ENCODE data around the gene MATN3. TPM values are rescaled to one million over a fixed set of nuclear protein-coding genes. Genes with fewer than 3 reads are reported as not detected.

Gene MATN3
- total RNA-seq, 2 experiments from 2014 or later = not detected

- DNase-seq = no peak
- no peaks in the 10 kb centered on the region for H3K27me3 Mint-ChIP-seq (ENCODE audit: low read depth)
- H3K36me3 Mint-ChIP-seq (ENCODE audit: low read depth) = peaks cover 63% of the 10 kb centered on the region
- ChIA-PET POLR2A (no interaction called here), CTCF (interaction anchor here (3.8 to 4.3 kb wide), 2 partner anchors 16 to 20 kb away, joined by 20 to 25 read pairs; partner anchors contain the start of gene LAPTM4A)
- no peak overlapping the region for H3K4me3 Mint-ChIP-seq
- ATAC-seq = no peak
- H3K9me3 Mint-ChIP-seq (ENCODE audit: insufficient read depth) = no peaks in the 10 kb centered on the region
- peaks cover 9% of the 10 kb centered on the region for H3K4me1 Mint-ChIP-seq (ENCODE audit: low read depth)
- no peak overlapping the region for H3K27ac Mint-ChIP-seq
Observed at GRCh38 chr2:20034821-20035220, 22.4 kb upstream of the MATN3 start.

- DNase-seq = no peak
- Mint-ChIP-seq H3K27ac (no peak overlapping the region), H3K4me1 (ENCODE audit: low read depth) (peaks cover 9% of the 10 kb centered on the region), H3K9me3 (ENCODE audit: insufficient read depth) (no peaks in the 10 kb centered on the region), H3K4me3 (no peak overlapping the region), H3K36me3 (ENCODE audit: low read depth) (peaks cover 69% of the 10 kb centered on the region), H3K27me3 (ENCODE audit: low read depth) (no peaks in the 10 kb centered on the region)
- no peak for ATAC-seq
- POLR2A ChIA-PET = no interaction called here
- CTCF ChIA-PET = interaction anchor here (1.1 to 4.3 kb wide), 3 partner anchors 10 to 19 kb away, joined by 4 to 25 read pairs (median 4); no protein-coding TSS in a partner anchor
Observed at GRCh38 chr2:20034218-20034617, 21.8 kb upstream of the MATN3 start.

- no peak for ATAC-seq
- no peaks in the 10 kb centered on the region for H3K27me3 Mint-ChIP-seq (ENCODE audit: low read depth)
- ChIA-PET CTCF (interaction anchor here (1.1 to 4.3 kb wide), 3 partner anchors 11 to 18 kb away, joined by 4 to 25 read pairs (median 4); no protein-coding TSS in a partner anchor), POLR2A (no interaction called here)
- H3K4me1 Mint-ChIP-seq (ENCODE audit: low read depth) = peaks cover 9% of the 10 kb centered on the region
- H3K27ac Mint-ChIP-seq = no peak overlapping the region
- H3K4me3 Mint-ChIP-seq = no peak overlapping the region
- no peaks in the 10 kb centered on the region for H3K9me3 Mint-ChIP-seq (ENCODE audit: insufficient read depth)
- no peak for DNase-seq
- peaks cover 75% of the 10 kb centered on the region for H3K36me3 Mint-ChIP-seq (ENCODE audit: low read depth)
Observed at GRCh38 chr2:20033322-20033721, 20.9 kb upstream of the MATN3 start.

GRCh38 chr2:20030224-20030623, 17.8 kb upstream of the MATN3 start:
- H3K27ac Mint-ChIP-seq = no peak overlapping the region
- ChIA-PET CTCF (no interaction called here), POLR2A (no interaction called here)
- ATAC-seq (no peak), DNase-seq (no peak)
- H3K4me3 Mint-ChIP-seq = no peak overlapping the region
- no peaks in the 10 kb centered on the region for H3K9me3 Mint-ChIP-seq (ENCODE audit: insufficient read depth)
- no peaks in the 10 kb centered on the region for H3K4me1 Mint-ChIP-seq (ENCODE audit: low read depth)
- H3K36me3 Mint-ChIP-seq (ENCODE audit: low read depth) = peaks cover 59% of the 10 kb centered on the region
- H3K27me3 Mint-ChIP-seq (ENCODE audit: low read depth) = no peaks in the 10 kb centered on the region

- H3K4me3 Mint-ChIP-seq = no peak overlapping the region
- H3K9me3 Mint-ChIP-seq (ENCODE audit: insufficient read depth) = no peaks in the 10 kb centered on the region
- DNase-seq = no peak
- H3K27me3 Mint-ChIP-seq (ENCODE audit: low read depth) = no peaks in the 10 kb centered on the region
- peaks cover 47% of the 10 kb centered on the region for H3K36me3 Mint-ChIP-seq (ENCODE audit: low read depth)
- ChIA-PET POLR2A (interaction anchor here (1.2 kb wide), 1 partner anchor 24 kb away, joined by 3 read pairs; the partner anchor contains the start of gene LAPTM4A), CTCF (interaction anchor here (1.3 to 2.0 kb wide), 2 partner anchors 12 to 23 kb away, joined by 3 to 9 read pairs; partner anchors contain the start of gene LAPTM4A)
- no peaks in the 10 kb centered on the region for H3K4me1 Mint-ChIP-seq (ENCODE audit: low read depth)
- no peak for ATAC-seq
- H3K27ac Mint-ChIP-seq = no peak overlapping the region
Observed at GRCh38 chr2:20027705-20028434, 15.4 kb upstream of the MATN3 start.

GRCh38 chr2:20027260-20027677, 14.8 kb upstream of the MATN3 start:
- ATAC-seq (no peak), DNase-seq (no peak)
- no peaks in the 10 kb centered on the region for H3K9me3 Mint-ChIP-seq (ENCODE audit: insufficient read depth)
- POLR2A ChIA-PET = interaction anchor here (1.2 kb wide), 1 partner anchor 24 kb away, joined by 3 read pairs; the partner anchor contains the start of gene LAPTM4A
- H3K27ac Mint-ChIP-seq = no peak overlapping the region
- no peaks in the 10 kb centered on the region for H3K27me3 Mint-ChIP-seq (ENCODE audit: low read depth)
- no peaks in the 10 kb centered on the region for H3K4me1 Mint-ChIP-seq (ENCODE audit: low read depth)
- peaks cover 41% of the 10 kb centered on the region for H3K36me3 Mint-ChIP-seq (ENCODE audit: low read depth)
- CTCF ChIA-PET = interaction anchor here (1.3 to 2.0 kb wide), 2 partner anchors 11 to 24 kb away, joined by 3 to 9 read pairs; partner anchors contain the start of gene LAPTM4A
- H3K4me3 Mint-ChIP-seq = no peak overlapping the region

GRCh38 chr2:20025065-20025786, 12.8 kb upstream of the MATN3 start:
- CTCF ChIA-PET = interaction anchor here (2.0 kb wide), 1 partner anchor 10 kb away, joined by 8 read pairs; no protein-coding TSS in a partner anchor
- POLR2A ChIA-PET = no interaction called here
- H3K27ac Mint-ChIP-seq = no peak overlapping the region

GRCh38 chr2:20023688-20024087, 11.2 kb upstream of the MATN3 start:
- no peak for DNase-seq
- no peak for ATAC-seq
- no peak overlapping the region for H3K4me3 Mint-ChIP-seq
- no peak overlapping the region for H3K27ac Mint-ChIP-seq
- H3K9me3 Mint-ChIP-seq (ENCODE audit: insufficient read depth) = peaks cover 14% of the 10 kb centered on the region
- peaks cover 21% of the 10 kb centered on the region for H3K36me3 Mint-ChIP-seq (ENCODE audit: low read depth)
- H3K4me1 Mint-ChIP-seq (ENCODE audit: low read depth) = no peaks in the 10 kb centered on the region
- ChIA-PET CTCF (interaction anchor here (0.6 to 2.0 kb wide), 2 partner anchors 8 to 304 kb away, joined by 3 to 8 read pairs; no protein-coding TSS in a partner anchor), POLR2A (no interaction called here)
- H3K27me3 Mint-ChIP-seq (ENCODE audit: low read depth) = no peaks in the 10 kb centered on the region

More at GRCh38 chr2:20025065-20025786, 12.8 kb upstream of the MATN3 start:
- ATAC-seq (no peak), DNase-seq (no peak)
- peaks cover 14% of the 10 kb centered on the region for H3K9me3 Mint-ChIP-seq (ENCODE audit: insufficient read depth)
- H3K27me3 Mint-ChIP-seq (ENCODE audit: low read depth) = no peaks in the 10 kb centered on the region
- H3K36me3 Mint-ChIP-seq (ENCODE audit: low read depth) = peaks cover 37% of the 10 kb centered on the region
- no peak overlapping the region for H3K4me3 Mint-ChIP-seq
- H3K4me1 Mint-ChIP-seq (ENCODE audit: low read depth) = no peaks in the 10 kb centered on the region

GRCh38 chr2:20021405-20022009, 9.0 kb upstream of the MATN3 start:
- H3K9me3 Mint-ChIP-seq (ENCODE audit: insufficient read depth) = peaks cover 14% of the 10 kb centered on the region

GRCh38 chr2:20019747-20020146, 7.3 kb upstream of the MATN3 start:
- POLR2A ChIA-PET = no interaction called here
- Mint-ChIP-seq H3K36me3 (ENCODE audit: low read depth) (peaks cover 11% of the 10 kb centered on the region), H3K9me3 (ENCODE audit: insufficient read depth) (peaks cover 14% of the 10 kb centered on the region), H3K4me3 (no peak overlapping the region), H3K27ac (no peak overlapping the region), H3K27me3 (ENCODE audit: low read depth) (peaks cover 4% of the 10 kb centered on the region), H3K4me1 (ENCODE audit: low read depth) (no peaks in the 10 kb centered on the region)
- CTCF ChIA-PET = no interaction called here
- DNase-seq (no peak), ATAC-seq (no peak)

More at GRCh38 chr2:20021405-20022009, 9.0 kb upstream of the MATN3 start:
- Mint-ChIP-seq H3K27me3 (ENCODE audit: low read depth) (no peaks in the 10 kb centered on the region), H3K4me3 (no peak overlapping the region), H3K4me1 (ENCODE audit: low read depth) (no peaks in the 10 kb centered on the region), H3K27ac (no peak overlapping the region), H3K36me3 (ENCODE audit: low read depth) (peaks cover 11% of the 10 kb centered on the region)
- DNase-seq (no peak), ATAC-seq (no peak)
- POLR2A ChIA-PET = no interaction called here
- CTCF ChIA-PET = no interaction called here

GRCh38 chr2:20018601-20019152, 6.2 kb upstream of the MATN3 start:
- DNase-seq = no peak
- Mint-ChIP-seq H3K27me3 (ENCODE audit: low read depth) (peaks cover 13% of the 10 kb centered on the region), H3K36me3 (ENCODE audit: low read depth) (peaks cover 11% of the 10 kb centered on the region), H3K27ac (no peak overlapping the region), H3K4me1 (ENCODE audit: low read depth) (no peaks in the 10 kb centered on the region), H3K9me3 (ENCODE audit: insufficient read depth) (peaks cover 14% of the 10 kb centered on the region), H3K4me3 (no peak overlapping the region)
- ChIA-PET CTCF (no interaction called here), POLR2A (no interaction called here)
- ATAC-seq = no peak

Data from activated CD8-positive, alpha-beta T cell treated with anti-CD3 and anti-CD28 coated beads, Interleukin-2, amount 10 ng/mL, durations not matched to agents 7 days and 5 days (primary cell).